Measurements from ENCODE around the gene KRTAP12-4. TPM values are rescaled to one million over a fixed set of nuclear protein-coding genes. Genes with fewer than 3 reads are reported as not detected.
"Not testable (repeated sequence)": the region's sequence is repeated elsewhere in the genome, so short reads cannot be mapped to it uniquely, and the experiment has no call there.

KRTAP12-4 gene
- total RNA-seq, 1 donor from 2014 or later = not detected

DNA sequence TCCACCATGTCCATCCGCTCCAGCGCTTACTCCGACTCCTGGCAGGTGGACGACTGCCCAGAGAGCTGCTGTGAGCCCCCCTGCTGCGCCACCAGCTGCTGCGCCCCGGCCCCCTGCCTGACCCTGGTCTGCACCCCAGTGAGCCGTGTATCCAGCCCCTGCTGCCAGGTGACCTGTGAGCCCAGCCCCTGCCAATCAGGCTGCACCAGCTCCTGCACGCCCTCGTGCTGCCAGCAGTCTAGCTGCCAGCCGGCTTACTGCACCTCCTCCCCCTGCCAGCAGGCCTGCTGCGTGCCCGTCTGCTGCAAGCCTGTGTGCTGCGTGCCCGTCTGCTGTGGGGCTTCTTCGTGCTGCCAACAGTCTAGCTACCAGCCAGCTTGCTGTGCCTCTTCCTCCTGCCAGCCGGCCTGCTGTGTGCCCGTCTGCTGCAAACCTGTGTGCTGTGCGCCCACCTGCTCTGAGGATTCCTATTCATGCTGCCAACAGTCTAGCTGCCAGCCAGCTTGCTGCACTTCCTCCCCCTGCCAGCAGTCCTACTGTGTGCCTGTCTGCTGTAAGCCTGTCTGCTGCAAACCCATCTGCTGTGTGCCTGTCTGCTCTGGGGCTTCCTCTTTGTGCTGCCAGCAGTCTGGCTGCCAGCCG is 27.2 kb downstream of the KRTAP12-4 start:
- H3K4me3 Mint-ChIP-seq (ENCODE audit: unreplicated experiment); H3K27ac Mint-ChIP-seq (ENCODE audit: unreplicated experiment); H4K20me1 ChIP-seq (ENCODE audit: insufficient read depth, low read length); H3K27ac ChIP-seq (ENCODE audit: low read depth, low read length); DNase-seq (ENCODE audit: low read depth); H3K36me3 ChIP-seq (ENCODE audit: insufficient read depth, low read length); H3K4me1 Mint-ChIP-seq (ENCODE audit: low read depth, unreplicated experiment); H2AFZ ChIP-seq (ENCODE audit: low read depth, low read length); FAIRE-seq; H3K4me3 ChIP-seq (ENCODE audit: insufficient read depth, low read depth, low read length); H3K9me3 ChIP-seq (ENCODE audit: insufficient read depth, low read depth, low read length); H3K9ac ChIP-seq (ENCODE audit: low read length); H3K27me3 ChIP-seq (ENCODE audit: insufficient read depth, low read length); H3K4me2 ChIP-seq (ENCODE audit: low read length); H3K4me1 ChIP-seq (ENCODE audit: insufficient read depth, low read length); H3K79me2 ChIP-seq (ENCODE audit: insufficient read depth, low read length); H3K27me3 Mint-ChIP-seq (ENCODE audit: low read depth, unreplicated experiment); H3K36me3 Mint-ChIP-seq (ENCODE audit: low read depth, unreplicated experiment): not testable (repeated sequence)
- H3K9me3 Mint-ChIP-seq (ENCODE audit: unreplicated experiment) = peaks cover 41% of the 10 kb centered on the region

DNA sequence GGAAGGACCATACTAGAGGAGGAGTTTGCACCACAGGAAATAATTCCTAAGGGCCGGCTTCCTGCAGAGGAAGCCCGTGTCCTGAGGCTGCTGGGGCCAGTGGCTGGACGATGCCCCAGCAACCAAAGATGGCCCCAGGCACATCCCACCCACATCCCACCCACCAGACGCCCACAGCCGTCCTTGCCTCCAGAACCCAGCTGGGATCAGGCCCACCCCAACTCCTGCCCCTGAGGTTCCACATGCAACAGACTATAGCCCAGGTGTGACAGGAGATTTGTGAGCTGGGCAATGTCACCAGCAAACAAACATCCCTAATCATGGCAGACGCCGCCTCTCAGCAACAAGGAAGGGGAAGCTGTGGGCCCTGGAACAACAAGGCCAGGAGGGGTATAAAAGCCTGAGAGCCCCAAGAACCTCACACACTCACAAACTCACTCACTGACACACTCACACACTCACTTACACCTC is 27.8 kb downstream of the KRTAP12-4 start, which contains the start of gene KRTAP10-9:
KRTAP10-9 (plus strand) TSS at position 421 of the 471 bp plus-strand sequence. CDS start 79 bp downstream, outside the sequence.
- Histone ChIP-seq H3K36me3 (ENCODE audit: insufficient read depth, low read length) (no peaks in the 10 kb centered on the region), H3K4me1 (ENCODE audit: insufficient read depth, low read length) (no peaks in the 10 kb centered on the region), H3K9ac (ENCODE audit: low read length) (no peak within 1 kb of the TSS), H2AFZ (ENCODE audit: low read depth, low read length) (no peak within 1 kb of the TSS), H4K20me1 (ENCODE audit: insufficient read depth, low read length) (no peaks in the 10 kb centered on the region), H3K27me3 (ENCODE audit: insufficient read depth, low read length) (no peaks in the 10 kb centered on the region), H3K4me3 (ENCODE audit: insufficient read depth, low read depth, low read length) (no peak within 1 kb of the TSS), H3K9me3 (ENCODE audit: insufficient read depth, low read depth, low read length) (peaks cover 8% of the 10 kb centered on the region), H3K79me2 (ENCODE audit: insufficient read depth, low read length) (no peaks in the 10 kb centered on the region), H3K4me2 (ENCODE audit: low read length) (no peak within 1 kb of the TSS), H3K27ac (ENCODE audit: low read depth, low read length) (no peak within 1 kb of the TSS)
- H3K27me3 Mint-ChIP-seq (ENCODE audit: low read depth, unreplicated experiment) = peaks cover 4% of the 10 kb centered on the region
- no peaks in the 10 kb centered on the region for H3K4me1 Mint-ChIP-seq (ENCODE audit: low read depth, unreplicated experiment)
- TF ChIP-seq, protein P1, sequence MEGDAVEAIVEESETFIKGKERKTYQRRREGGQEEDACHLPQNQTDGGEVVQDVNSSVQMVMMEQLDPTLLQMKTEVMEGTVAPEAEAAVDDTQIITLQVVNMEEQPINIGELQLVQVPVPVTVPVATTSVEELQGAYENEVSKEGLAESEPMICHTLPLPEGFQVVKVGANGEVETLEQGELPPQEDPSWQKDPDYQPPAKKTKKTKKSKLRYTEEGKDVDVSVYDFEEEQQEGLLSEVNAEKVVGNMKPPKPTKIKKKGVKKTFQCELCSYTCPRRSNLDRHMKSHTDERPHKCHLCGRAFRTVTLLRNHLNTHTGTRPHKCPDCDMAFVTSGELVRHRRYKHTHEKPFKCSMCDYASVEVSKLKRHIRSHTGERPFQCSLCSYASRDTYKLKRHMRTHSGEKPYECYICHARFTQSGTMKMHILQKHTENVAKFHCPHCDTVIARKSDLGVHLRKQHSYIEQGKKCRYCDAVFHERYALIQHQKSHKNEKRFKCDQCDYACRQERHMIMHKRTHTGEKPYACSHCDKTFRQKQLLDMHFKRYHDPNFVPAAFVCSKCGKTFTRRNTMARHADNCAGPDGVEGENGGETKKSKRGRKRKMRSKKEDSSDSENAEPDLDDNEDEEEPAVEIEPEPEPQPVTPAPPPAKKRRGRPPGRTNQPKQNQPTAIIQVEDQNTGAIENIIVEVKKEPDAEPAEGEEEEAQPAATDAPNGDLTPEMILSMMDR (IDR thresholded peaks at IDR 0.05; ENCODE audit: insufficient read depth, low read depth, low read length) = no peak
- TF ChIP-seq EZH2 (IDR thresholded peaks at IDR 0.05; ENCODE audit: insufficient read depth, low read length) = no peak
- H3K4me3 Mint-ChIP-seq (ENCODE audit: unreplicated experiment) = no peak within 1 kb of the TSS
- FAIRE-seq (no peak), DNase-seq (ENCODE audit: low read depth) (no peak)
- peaks cover 38% of the 10 kb centered on the region for H3K9me3 Mint-ChIP-seq (ENCODE audit: unreplicated experiment)
- no peak within 1 kb of the TSS for H3K27ac Mint-ChIP-seq (ENCODE audit: unreplicated experiment)
- H3K36me3 Mint-ChIP-seq (ENCODE audit: low read depth, unreplicated experiment) = peaks cover 2% of the 10 kb centered on the region

DNA sequence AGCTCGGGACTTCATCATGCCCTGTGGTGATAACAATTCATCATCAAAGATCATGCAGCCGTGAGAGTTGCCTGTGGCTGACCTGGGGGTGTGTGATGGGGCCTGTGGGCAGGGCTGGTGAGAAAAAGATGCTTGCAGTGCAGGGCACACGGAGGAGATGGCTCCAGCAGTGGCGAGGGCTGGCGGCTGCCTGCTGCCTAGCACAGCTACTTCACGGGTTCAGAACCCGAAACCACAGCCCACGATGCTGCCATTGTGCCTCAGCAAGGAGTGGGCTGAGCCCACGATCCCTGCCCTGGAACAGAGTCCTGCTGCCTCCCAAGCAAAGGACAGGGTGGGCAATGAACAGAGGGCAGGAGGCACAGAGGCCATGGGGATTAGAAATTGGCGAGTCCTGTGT is 28.2 kb downstream of the KRTAP12-4 start:
- H3K4me3 ChIP-seq (ENCODE audit: insufficient read depth, low read depth, low read length) = no peak overlapping the region
- no peaks in the 10 kb centered on the region for H3K36me3 ChIP-seq (ENCODE audit: insufficient read depth, low read length)
- no peak for TF ChIP-seq EZH2 (IDR thresholded peaks at IDR 0.05; ENCODE audit: insufficient read depth, low read length)
- TF ChIP-seq, protein P1 (IDR thresholded peaks at IDR 0.05; ENCODE audit: insufficient read depth, low read depth, low read length) = no peak
- Mint-ChIP-seq H3K4me3 (ENCODE audit: unreplicated experiment) (no peak overlapping the region), H3K36me3 (ENCODE audit: low read depth, unreplicated experiment) (peaks cover 2% of the 10 kb centered on the region), H3K4me1 (ENCODE audit: low read depth, unreplicated experiment) (no peaks in the 10 kb centered on the region), H3K27me3 (ENCODE audit: low read depth, unreplicated experiment) (peaks cover 4% of the 10 kb centered on the region), H3K27ac (ENCODE audit: unreplicated experiment) (no peak overlapping the region), H3K9me3 (ENCODE audit: unreplicated experiment) (peaks cover 33% of the 10 kb centered on the region)
- no peaks in the 10 kb centered on the region for H3K27me3 ChIP-seq (ENCODE audit: insufficient read depth, low read length)
- DNase-seq (ENCODE audit: low read depth) (no peak), FAIRE-seq (no peak)
- H2AFZ ChIP-seq (ENCODE audit: low read depth, low read length) = no peak overlapping the region
- H3K4me1 ChIP-seq (ENCODE audit: insufficient read depth, low read length) = no peaks in the 10 kb centered on the region
- H3K9me3 ChIP-seq (ENCODE audit: insufficient read depth, low read depth, low read length) = peaks cover 8% of the 10 kb centered on the region
- no peak overlapping the region for H3K9ac ChIP-seq (ENCODE audit: low read length)
- H4K20me1 ChIP-seq (ENCODE audit: insufficient read depth, low read length) = no peaks in the 10 kb centered on the region
- no peak overlapping the region for H3K4me2 ChIP-seq (ENCODE audit: low read length)
- H3K79me2 ChIP-seq (ENCODE audit: insufficient read depth, low read length) = no peaks in the 10 kb centered on the region
- H3K27ac ChIP-seq (ENCODE audit: low read depth, low read length) = no peak overlapping the region
